Fibroblast of skin of abdomen (primary cell): ENCODE measurements around the gene ATPAF1.
"Not testable (repeated sequence)": the region's sequence is repeated elsewhere in the genome, so short reads cannot be mapped to it uniquely, and the experiment has no call there.

Experiments
- DNase-seq: peaks from one replicate; pipeline ENCODE4 v3.0.0-alpha.2; 2013

ATPAF1 gene

GRCh38 chr1:46679789-46680573 lies 11.8 kb upstream of the ATPAF1 start:
- no peak for DNase-seq

GRCh38 chr1:46677339-46677738 lies 9.2 kb upstream of the ATPAF1 start:
- no peak for DNase-seq

DNA sequence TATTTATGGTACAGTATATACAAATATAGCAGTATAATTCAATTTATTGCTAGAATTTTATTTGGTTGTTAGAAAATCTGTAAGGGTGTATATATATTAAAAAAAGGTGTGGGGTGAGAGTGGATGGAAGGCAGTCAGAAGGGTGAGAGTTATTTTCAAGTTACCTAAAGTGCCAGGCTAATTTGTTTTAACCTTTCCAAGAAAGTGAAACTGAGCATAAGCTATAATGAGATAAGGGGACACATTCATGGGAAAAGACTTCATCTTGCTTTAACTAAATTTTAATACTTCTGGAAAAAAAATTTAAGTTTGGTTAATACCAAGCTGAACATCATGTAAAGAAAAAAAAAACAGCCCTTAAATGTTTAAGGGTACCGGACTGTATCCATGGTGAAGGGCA lies 8.4 kb upstream of the ATPAF1 start:
- no peak for DNase-seq

DNA sequence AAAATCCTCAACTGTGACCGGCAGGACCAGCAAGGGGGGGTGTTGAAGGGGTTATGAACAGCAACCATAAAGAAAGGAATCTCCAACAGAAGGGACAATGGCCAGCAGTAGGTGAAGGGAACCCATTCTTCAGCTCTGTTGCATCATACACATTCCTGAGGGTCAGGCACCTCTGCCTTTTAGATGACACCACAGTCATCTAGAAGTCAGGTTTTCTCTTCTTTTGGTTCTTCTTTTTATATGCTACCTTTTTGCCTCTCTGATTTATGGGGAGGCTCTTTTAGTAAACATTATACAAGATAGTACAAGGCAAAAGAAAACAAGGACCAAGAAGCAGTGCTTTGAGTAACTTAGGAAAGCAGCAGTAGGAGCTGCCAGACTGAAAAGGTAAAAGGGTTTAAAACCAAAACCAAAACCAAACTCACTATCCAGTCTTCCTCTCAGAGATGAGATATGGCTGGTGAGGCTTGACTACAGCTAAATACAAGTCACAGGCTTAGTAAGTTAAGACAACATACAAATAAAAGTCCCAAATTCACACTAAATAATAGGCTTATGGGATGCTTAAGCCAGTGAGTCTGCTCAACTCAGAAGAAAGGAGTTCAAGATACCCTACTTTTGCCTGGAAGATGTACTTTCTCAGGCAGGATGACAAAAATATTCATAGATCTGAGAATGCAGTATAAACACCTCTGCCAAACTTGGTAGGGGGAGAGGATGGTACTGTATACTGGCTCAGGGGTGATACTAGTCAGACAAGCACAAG lies 7.6 kb upstream of the ATPAF1 start:
- DNase-seq, result no peak

GRCh38 chr1:46673749-46674182 lies 5.6 kb upstream of the ATPAF1 start:
- peak; percentile 49 for DNase-seq

DNA sequence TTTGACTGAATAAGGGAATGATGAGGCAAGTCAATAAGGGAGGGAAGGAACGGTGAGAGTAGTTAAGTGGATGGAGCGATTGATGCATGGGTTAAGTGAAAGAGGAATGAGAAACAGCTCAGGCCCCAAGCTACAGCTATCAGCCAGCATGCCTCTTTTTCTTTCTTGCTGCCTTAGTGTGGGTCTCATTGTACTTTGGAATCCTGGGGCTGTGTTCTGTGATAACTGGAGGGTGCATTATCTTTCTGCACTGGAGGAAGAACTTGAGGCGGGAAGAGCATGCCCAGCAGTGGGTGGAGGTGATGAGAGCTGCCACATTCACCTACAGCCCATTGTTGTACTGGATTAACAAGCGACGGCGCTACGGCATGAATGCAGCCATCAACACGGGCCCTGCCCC lies 4.5 kb upstream of the ATPAF1 start:
- DNase-seq, result no peak

DNA sequence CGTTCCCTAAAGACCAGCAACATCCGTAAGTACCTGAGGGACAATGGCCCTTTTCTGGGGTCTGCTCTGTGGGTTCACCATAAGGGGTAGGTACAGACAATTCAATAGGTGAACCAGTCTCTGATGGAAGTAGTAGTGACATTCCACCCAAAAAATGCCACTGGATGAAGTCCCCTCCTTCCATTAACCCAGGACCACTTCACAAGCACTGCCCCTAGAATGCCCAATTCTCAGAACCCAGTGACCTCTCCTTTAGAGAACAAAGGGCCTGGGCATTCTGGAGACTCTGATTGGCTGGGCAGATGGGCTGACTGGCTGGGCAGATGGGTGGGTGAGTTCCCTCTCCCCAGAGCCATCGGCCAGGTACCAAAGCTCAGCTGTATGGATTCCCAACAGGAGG lies 3.4 kb upstream of the ATPAF1 start, which contains the start of gene TEX38:
Gene TEX38 (plus strand): TSS at position 301 of the 400 bp plus-strand sequence. CDS start 81 bp downstream, at position 382.
- DNase-seq, result no peak

DNA sequence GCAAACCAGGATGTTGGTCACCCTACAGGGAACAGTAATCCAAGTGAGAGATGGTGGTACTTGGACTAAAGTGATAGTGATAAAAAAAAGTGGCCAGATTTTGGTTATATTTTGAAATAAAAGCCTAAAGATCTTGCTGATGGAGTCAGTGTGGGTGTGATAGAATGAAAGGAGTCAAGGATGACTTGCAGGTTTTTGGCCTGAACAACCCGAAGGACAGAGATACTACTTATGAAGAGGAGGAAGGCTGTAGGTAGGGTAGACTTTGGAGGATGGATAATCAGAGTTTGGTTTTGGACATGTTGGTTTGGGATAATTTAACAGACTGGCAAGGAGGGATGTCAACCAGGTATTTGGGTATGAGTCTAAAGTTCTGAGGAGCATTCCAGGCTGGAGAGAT lies 2.0 kb upstream of the ATPAF1 start:
- DNase-seq, result no peak

GRCh38 chr1:46665983-46666382 lies 2.2 kb downstream of the ATPAF1 start:
- no peak for DNase-seq

DNA sequence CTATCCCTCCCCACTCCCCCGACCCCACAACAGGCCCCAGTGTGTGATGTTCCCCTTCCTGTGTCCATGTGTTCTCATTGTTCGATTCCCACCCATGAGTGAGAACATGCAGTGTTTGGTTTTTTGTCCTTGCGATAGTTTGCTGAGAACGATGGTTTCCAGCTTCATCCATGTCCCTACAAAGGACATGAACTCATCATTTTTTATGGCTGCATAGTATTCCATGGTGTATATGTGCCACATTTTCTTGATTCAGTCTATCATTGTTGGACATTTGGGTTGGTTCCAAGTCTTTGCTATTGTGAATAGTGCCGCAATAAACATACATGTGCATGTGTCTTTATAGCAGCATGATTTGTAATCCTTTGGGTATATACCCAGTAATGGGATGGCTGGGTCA lies 5.2 kb downstream of the ATPAF1 start:
- DNase-seq, result not testable (repeated sequence)

DNA sequence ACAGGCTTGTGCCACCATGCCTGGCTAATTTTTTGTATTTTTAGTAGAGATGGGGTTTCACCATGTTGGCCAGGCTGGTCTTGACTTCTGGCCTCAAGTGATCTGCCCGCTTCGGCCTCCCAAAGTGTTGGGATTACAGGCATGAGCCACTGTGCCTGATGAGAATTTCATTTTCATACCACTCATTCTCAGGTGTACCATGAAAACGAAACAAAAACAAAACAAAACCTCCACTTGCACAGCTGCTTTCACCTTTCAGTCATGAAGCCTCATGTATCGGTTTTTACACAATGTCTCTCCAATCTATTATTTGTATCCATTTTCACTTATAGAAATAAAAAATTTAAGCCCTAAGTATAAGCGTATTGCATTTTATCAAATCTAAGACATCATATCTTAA lies 8.0 kb downstream of the ATPAF1 start:
- DNase-seq, result not testable (repeated sequence)

DNA sequence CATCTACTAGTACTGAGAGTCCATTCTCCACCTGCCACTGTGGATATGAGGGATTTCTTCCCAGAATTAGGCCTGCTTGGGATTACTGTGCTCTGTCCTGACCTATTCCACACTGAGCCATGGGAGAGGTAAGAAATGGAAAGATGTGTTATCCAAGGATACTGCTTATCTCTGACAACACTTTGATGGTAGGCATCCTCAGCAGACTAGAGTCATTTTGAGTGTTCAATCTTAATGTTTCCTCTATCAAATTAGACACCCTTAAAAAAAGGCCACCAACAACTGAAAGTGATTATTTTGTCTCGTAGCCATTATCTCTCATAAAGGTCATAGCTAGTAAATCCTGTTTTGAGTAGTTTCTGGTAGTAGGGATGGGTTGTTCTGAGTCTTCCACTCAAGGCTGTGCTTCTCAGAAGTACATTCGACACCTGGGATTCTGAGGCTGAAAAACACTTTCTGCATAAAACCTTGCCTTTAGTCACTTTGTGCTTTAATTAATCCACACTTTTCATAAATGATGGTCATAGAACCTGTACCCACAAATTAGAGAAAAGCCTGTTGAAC lies 8.8 kb downstream of the ATPAF1 start:
- DNase-seq, result no peak

GRCh38 chr1:46657775-46658174 lies 10.4 kb downstream of the ATPAF1 start:
- no peak for DNase-seq

- no peak for DNase-seq
These were observed 11.5 kb downstream of the ATPAF1 start for GRCh38 chr1:46656643-46657042.

DNA sequence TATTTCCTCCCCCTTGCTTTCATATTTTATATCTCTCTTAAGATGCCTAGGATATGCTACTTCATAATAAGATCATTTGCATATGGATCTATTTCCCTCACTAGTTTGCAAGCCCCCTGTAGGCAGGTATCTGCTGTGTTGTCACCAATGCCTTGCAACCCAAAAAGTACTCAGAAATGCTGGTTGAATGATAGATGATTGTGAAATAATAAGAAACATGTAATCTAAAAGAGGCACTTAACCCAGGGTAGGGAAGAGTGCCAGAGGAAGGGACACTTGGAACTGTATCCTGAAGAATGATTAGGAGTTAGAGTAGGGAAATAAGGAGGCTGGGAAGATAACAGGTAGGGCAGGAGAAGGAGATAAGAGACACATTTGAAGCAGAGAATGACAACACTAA lies 12.3 kb downstream of the ATPAF1 start:
- DNase-seq, result no peak

DNA sequence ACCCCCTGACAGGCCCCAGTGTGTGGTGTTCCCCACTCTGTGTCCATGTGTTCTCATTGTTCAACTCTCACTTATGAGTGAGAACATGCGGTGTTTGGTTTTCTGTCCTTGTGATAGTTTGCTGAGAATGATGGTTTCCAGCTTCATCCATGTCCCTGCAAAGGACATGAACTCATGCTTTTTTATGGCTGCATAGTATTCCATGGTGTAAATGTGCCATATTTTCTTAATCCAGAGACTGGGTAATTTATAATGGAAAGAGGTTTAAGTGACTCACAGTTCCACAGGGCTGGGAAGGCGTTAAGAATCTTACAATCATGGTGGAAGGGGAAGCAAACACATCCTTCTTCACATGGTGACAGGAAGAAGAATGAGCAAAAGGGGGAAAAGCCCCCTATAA lies 13.5 kb downstream of the ATPAF1 start:
- DNase-seq, result not testable (repeated sequence)

DNA sequence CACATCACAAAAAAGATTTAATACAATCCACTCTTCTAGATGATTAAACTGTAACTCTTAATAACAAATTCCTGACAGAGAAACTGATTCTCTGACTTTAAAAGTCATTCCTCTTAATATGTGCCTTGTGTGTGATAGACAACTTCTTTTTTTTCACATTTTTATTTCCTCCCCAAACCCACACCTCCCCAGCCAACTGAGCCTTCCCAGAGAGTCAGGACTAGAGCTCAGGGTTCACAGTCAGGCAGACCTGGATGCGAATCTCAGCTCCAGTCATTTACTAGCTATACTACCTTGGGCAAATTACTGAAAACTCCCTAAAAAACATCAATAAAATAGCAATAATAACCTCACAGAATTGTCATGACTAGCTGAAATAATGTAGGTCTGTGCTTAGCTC lies 14.2 kb downstream of the ATPAF1 start:
- DNase-seq, result no peak

GRCh38 chr1:46653405-46653958 lies 14.7 kb downstream of the ATPAF1 start:
- peak; percentile 46 for DNase-seq

- DNase-seq, result no peak
These were observed 15.7 kb downstream of the ATPAF1 start for GRCh38 chr1:46652321-46653100.

GRCh38 chr1:46651152-46651551 lies 17.0 kb downstream of the ATPAF1 start:
- DNase-seq, result not testable (repeated sequence)

GRCh38 chr1:46650491-46650890 lies 17.7 kb downstream of the ATPAF1 start:
- DNase-seq, result no peak

- DNase-seq, result no peak
These were observed 18.4 kb downstream of the ATPAF1 start for GRCh38 chr1:46649764-46650163.
